IMR-90 (cell line): Measurements from ENCODE around the gene GRIN2A. TPM values are rescaled to one million over a fixed set of nuclear protein-coding genes. Genes with fewer than 3 reads are reported as not detected.

Experiments
- ATAC-seq: fragments of 200-7000 bp; cut with Tn5 transposase; 2 replicates; pipeline ENCODE4 v1.9.1; 2020; ENCODE audit warnings: low read depth, mild to moderate bottlenecking, moderate library complexity
- BruUV-seq: library from RNA; stranded (reverse); fragments of 400-500 nt; replicated peaks from 2 replicates; lab custom pipeline; 2021; lab: Mats Ljungman, UMichigan
- CTCF ChIA-PET: fragments of 300-600 bp; formaldehyde crosslinking; extraction: SDS; loops from one replicate; lab custom pipeline; 2021; ENCODE audit warnings: antibody characterized with exemption; lab: Yijun Ruan, JAX
- POLR2A ChIA-PET: fragments of 300-600 bp; sonication (Branson Sonifier 250); formaldehyde crosslinking; loops from one replicate; lab custom pipeline; 2022; ENCODE audit warnings: antibody characterized with exemption; ENCODE audit not compliant: unreplicated experiment; lab: Charles Lee
- DNase-seq: peaks from one replicate; pipeline ENCODE4 v3.0.0; 2013
- H2AFZ ChIP-seq: replicated peaks from 2 replicates; pipeline ENCODE3; 2013; ENCODE audit warnings: low read length, mild to moderate bottlenecking; ENCODE audit not compliant: poor library complexity
- H2AK5ac ChIP-seq: 2 replicates; pipeline ENCODE4 v1.6.1; 2013; ENCODE audit warnings: low read depth, low read length, inconsistent platforms
- H2AK9ac ChIP-seq: replicated peaks from 2 replicates; pipeline ENCODE3; 2013; ENCODE audit warnings: mild to moderate bottlenecking, low read depth, low read length, moderate library complexity; ENCODE audit not compliant: poor library complexity
- H2BK120ac ChIP-seq: 2 replicates; pipeline ENCODE4 v1.6.1; 2013; ENCODE audit warnings: low read depth, low read length, inconsistent platforms
- H2BK15ac ChIP-seq: 3 replicates; pipeline ENCODE4 v1.6.1; 2013; ENCODE audit warnings: low read depth, low read length, inconsistent platforms
- H2BK20ac ChIP-seq: 2 replicates; pipeline ENCODE4 v1.6.1; 2013; ENCODE audit warnings: low read depth, mild to moderate bottlenecking, inconsistent platforms, low read length, moderate library complexity
- H2BK5ac ChIP-seq: 2 replicates; pipeline ENCODE4 v1.6.1; 2013; ENCODE audit warnings: mild to moderate bottlenecking, low read depth, low read length, inconsistent platforms; ENCODE audit not compliant: poor library complexity, severe bottlenecking
- H3K14ac ChIP-seq: replicated peaks from 2 replicates; pipeline ENCODE4 v1.6.1; 2013; ENCODE audit warnings: low read depth, low read length, inconsistent platforms
- H3K18ac ChIP-seq: 2 replicates; pipeline ENCODE4 v1.6.1; 2013; ENCODE audit warnings: low read depth, low read length, control low read depth
- H3K23ac ChIP-seq: 2 replicates; pipeline ENCODE4 v1.6.1; 2013; ENCODE audit warnings: low read depth, low read length, inconsistent platforms
- H3K27ac ChIP-seq: 2 replicates; pipeline ENCODE4 v1.5.1; 2013; ENCODE audit warnings: mild to moderate bottlenecking, control low read depth, low read length; ENCODE audit not compliant: insufficient read depth
- H3K27me3 ChIP-seq: 2 replicates; pipeline ENCODE4 v1.6.1; 2013; ENCODE audit warnings: low read length; ENCODE audit not compliant: control insufficient read depth, insufficient read depth
- H3K36me3 ChIP-seq: 2 replicates; pipeline ENCODE4 v1.6.1; 2013; ENCODE audit warnings: low read length, mixed read lengths; ENCODE audit not compliant: control insufficient read depth, insufficient read depth
- H3K4ac ChIP-seq: 2 replicates; pipeline ENCODE4 v1.6.1; 2013; ENCODE audit warnings: low read depth, low read length, inconsistent platforms
- H3K4me1 ChIP-seq: 2 replicates; pipeline ENCODE4 v1.6.1; 2013; ENCODE audit warnings: low read length, mixed read lengths; ENCODE audit not compliant: control insufficient read depth, insufficient read depth
- H3K4me2 ChIP-seq: 2 replicates; pipeline ENCODE4 v1.6.1; 2013; ENCODE audit warnings: low read depth, mild to moderate bottlenecking, control low read depth, low read length, moderate library complexity
- H3K4me3 ChIP-seq: 2 replicates; pipeline ENCODE4 v1.5.1; 2013; ENCODE audit warnings: low read depth, mild to moderate bottlenecking, control low read depth, low read length, moderate library complexity; ENCODE audit not compliant: insufficient read depth
- H3K56ac ChIP-seq: 2 replicates; pipeline ENCODE4 v1.6.1; 2013; ENCODE audit warnings: low read length, inconsistent platforms; ENCODE audit not compliant: insufficient read depth; ENCODE audit errors: extremely low read depth
- H3K79me1 ChIP-seq, 2 experiments: 2 replicates each; pipeline ENCODE4 v1.6.1; 2013; ENCODE audit warnings: low read length in 2 of 2, inconsistent platforms in 1 of 2, low read depth in 1 of 2
- H3K9ac ChIP-seq: 2 replicates; pipeline ENCODE4 v1.6.1; 2013; ENCODE audit warnings: low read depth, low read length, control low read depth
- H3K9me1 ChIP-seq: 2 replicates; pipeline ENCODE4 v1.6.1; 2013; ENCODE audit warnings: low read length, inconsistent platforms; ENCODE audit not compliant: insufficient read depth
- H3K9me3 ChIP-seq: 2 replicates; pipeline ENCODE4 v1.6.1; 2013; ENCODE audit warnings: low read length; ENCODE audit not compliant: control insufficient read depth, insufficient read depth
- H4K20me1 ChIP-seq: 2 replicates; pipeline ENCODE4 v1.6.1; 2013; ENCODE audit warnings: low read length, inconsistent platforms; ENCODE audit not compliant: insufficient read depth
- H4K5ac ChIP-seq: 2 replicates; pipeline ENCODE4 v1.6.1; 2013; ENCODE audit warnings: mild to moderate bottlenecking, low read depth, low read length, control low read depth
- H4K8ac ChIP-seq, 2 experiments: 2 replicates each; pipeline ENCODE4 v1.6.1; 2013; ENCODE audit warnings: low read depth in 2 of 2, low read length in 2 of 2, control low read depth in 1 of 2, inconsistent platforms in 1 of 2
- H4K91ac ChIP-seq: 2 replicates; pipeline ENCODE4 v1.6.1; 2013; ENCODE audit warnings: low read depth, low read length, inconsistent platforms; ENCODE audit not compliant: insufficient read depth
- CEBPB ChIP-seq: IDR thresholded peaks from 2 replicates; pipeline ENCODE4 v1.6.1; 2012; ENCODE audit warnings: low read depth, low read length, improper control_type of control experiment
- FOS ChIP-seq: fragments of 150-350 bp; IDR thresholded peaks from 2 replicates; pipeline ENCODE4 v1.6.1; 2016; ENCODE audit warnings: low read depth, low read length
- MAFK ChIP-seq: IDR thresholded peaks from 2 replicates; pipeline ENCODE4 v1.6.1; 2012; ENCODE audit warnings: low read depth, low read length, improper control_type of control experiment
- MXI1 ChIP-seq: IDR thresholded peaks from 2 replicates; pipeline ENCODE4 v1.6.1; 2012; ENCODE audit warnings: low read depth, mild to moderate bottlenecking, low read length, moderate library complexity, borderline replicate concordance
- RAD21 ChIP-seq: IDR thresholded peaks from 2 replicates; pipeline ENCODE4 v1.6.1; 2012; ENCODE audit warnings: low read length, improper control_type of control experiment
- RCOR1 ChIP-seq: IDR thresholded peaks from 2 replicates; pipeline ENCODE4 v1.6.1; 2012; ENCODE audit warnings: mild to moderate bottlenecking, low read length, improper control_type of control experiment; ENCODE audit not compliant: insufficient replicate concordance
- RFX5 ChIP-seq: IDR thresholded peaks from 2 replicates; pipeline ENCODE4 v1.8.0; 2012; ENCODE audit warnings: low read depth, mild to moderate bottlenecking, low read length, moderate library complexity
- SMC3 ChIP-seq: fragments of 150-350 bp; IDR thresholded peaks from 2 replicates; pipeline ENCODE4 v1.6.1; 2016; ENCODE audit warnings: low read depth, mild to moderate bottlenecking, antibody characterized with exemption, low read length, moderate library complexity
- WGBS, 2 experiments: methylation state at CpG; one replicate each; pipeline versions ENCODE4 v1.1.5 to v1.1.7; 2013; ENCODE audit warnings: missing lambda C conversion rate in 2 of 2; ENCODE audit not compliant: insufficient read length in 1 of 2; ENCODE audit errors: extremely low coverage in 2 of 2; 5-methylcytosine and 5-hydroxymethylcytosine counted together
- dilution Hi-C: fragments of 300-500 bp; cut with HindIII; formaldehyde crosslinking; loops from one replicate; pipeline ENCODE4 v1.14.3; 2018; ENCODE audit warnings: low sequenced_read_pairs; ENCODE audit not compliant: unreplicated experiment
- in situ Hi-C: fragments of 300-500 bp; cut with MboI; formaldehyde crosslinking; loops from 3 replicates; pipeline ENCODE4 v1.14.3; 2019; ENCODE audit warnings: low sequenced_read_pairs, inconsistent platforms, mixed read lengths
- intact Hi-C: fragments of 100-400 bp; cut with micrococcal nuclease; formaldehyde crosslinking; loops from 2 replicates; pipeline ENCODE4 v1.10.0; 2022
- polyA plus RNA-seq, 3 experiments: library from polyadenylated mRNA; depleted of rRNA; stranded (reverse); fragments of >200 nt; gene quantifications; 2 replicates each; pipeline ENCODE4 v1.2.3, GENCODE V29; 2012; ENCODE audit warnings: low replicate concordance in 1 of 3
- total RNA-seq: library from RNA; depleted of rRNA; stranded (reverse); fragments of >200 nt; gene quantifications from 2 replicates; pipeline ENCODE4 v1.2.3, GENCODE V29; 2012
- TF ChIP-seq, protein P1 (sequence below): fragments of 150-350 bp; IDR thresholded peaks from 2 replicates; pipeline ENCODE4 v1.6.1; 2016; ENCODE audit warnings: low read depth, mild to moderate bottlenecking, low read length, moderate library complexity, borderline replicate concordance

The GRIN2A gene
- total and polyA plus RNA-seq, 2 of the 4 experiments (the other 2 are of a cell fraction): under 0.01 TPM; not detected in 1

DNA sequence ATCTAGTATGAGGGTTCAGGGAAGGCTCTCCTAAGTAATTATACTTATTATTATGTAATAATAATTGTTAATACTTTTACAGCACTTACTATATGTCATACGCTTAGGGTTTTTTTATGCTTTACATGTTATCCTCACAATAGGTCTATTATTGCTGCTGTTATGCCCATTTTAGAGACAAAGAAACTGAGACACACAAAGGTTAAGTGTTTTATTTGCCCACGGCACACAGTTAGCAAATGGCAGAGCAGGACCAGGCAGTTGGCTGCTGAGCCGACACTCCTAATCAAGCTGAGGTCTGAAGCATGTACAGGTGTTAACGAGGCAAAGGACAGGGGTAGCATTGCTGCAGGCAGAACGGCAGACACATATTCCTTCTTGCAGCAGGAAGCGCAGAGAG lies 443.5 kb downstream of the GRIN2A start:
- Histone ChIP-seq H3K27ac (no peak overlapping the region), H2BK120ac (no peak overlapping the region), H3K9ac (no peak overlapping the region), H3K36me3 (no peaks in the 10 kb centered on the region), H4K91ac (no peak overlapping the region), H3K4me3 (no peak overlapping the region), H2BK15ac (no peak overlapping the region), H3K9me1 (no peaks in the 10 kb centered on the region), H2AK5ac (no peak overlapping the region), H4K20me1 (no peaks in the 10 kb centered on the region), H2BK5ac (no peak overlapping the region), H2AK9ac (no peak overlapping the region), H2BK20ac (no peak overlapping the region), H3K56ac (no peak overlapping the region), H3K9me3 (peaks cover 21% of the 10 kb centered on the region), H3K4me1 (no peaks in the 10 kb centered on the region), H3K79me1 (no peaks in the 10 kb centered on the region), H4K8ac (no peak overlapping the region), H3K18ac (no peak overlapping the region), H2AFZ (no peak overlapping the region), H4K5ac (no peak overlapping the region), H3K27me3 (no peaks in the 10 kb centered on the region), H3K14ac (no peak overlapping the region), H3K4ac (no peak overlapping the region), H3K4me2 (no peak overlapping the region), H3K23ac (no peak overlapping the region)
- POLR2A ChIA-PET: no interaction called here
- dilution Hi-C loops (no loop called here), in situ Hi-C loops (no loop called here), intact Hi-C loops (no loop called here)
- DNase-seq: no peak
- ATAC-seq: no peak
- TF ChIP-seq FOS (no peak), CEBPB (no peak), RCOR1 (no peak), RAD21 (no peak), SMC3 (no peak), MXI1 (no peak), RFX5 (no peak), MAFK (no peak)
- TF ChIP-seq, protein P1, sequence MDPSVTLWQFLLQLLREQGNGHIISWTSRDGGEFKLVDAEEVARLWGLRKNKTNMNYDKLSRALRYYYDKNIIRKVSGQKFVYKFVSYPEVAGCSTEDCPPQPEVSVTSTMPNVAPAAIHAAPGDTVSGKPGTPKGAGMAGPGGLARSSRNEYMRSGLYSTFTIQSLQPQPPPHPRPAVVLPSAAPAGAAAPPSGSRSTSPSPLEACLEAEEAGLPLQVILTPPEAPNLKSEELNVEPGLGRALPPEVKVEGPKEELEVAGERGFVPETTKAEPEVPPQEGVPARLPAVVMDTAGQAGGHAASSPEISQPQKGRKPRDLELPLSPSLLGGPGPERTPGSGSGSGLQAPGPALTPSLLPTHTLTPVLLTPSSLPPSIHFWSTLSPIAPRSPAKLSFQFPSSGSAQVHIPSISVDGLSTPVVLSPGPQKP: no peak
- BruUV-seq: no TSS peak
- CTCF ChIA-PET: no interaction called here
- 61% methylated on average over 3 of the region's 6 CpGs; no CpG with 5 or more reads in 1 of the 2 experiments for WGBS, 2 experiments
